BJ (cell line): ENCODE results near the gene GALNT7. TPM values are rescaled to one million over a fixed set of nuclear protein-coding genes. Genes with fewer than 3 reads are reported as not detected.

Experiments
- CTCF ChIA-PET: fragments of 350-600 bp; formaldehyde crosslinking; extraction: SDS; loops from one replicate; lab custom pipeline; 2021; ENCODE audit warnings: antibody characterized with exemption, inconsistent platforms; lab: Yijun Ruan, JAX
- POLR2A ChIA-PET: fragments of 300-600 bp; sonication (Branson Sonifier 250); formaldehyde crosslinking; extraction: SDS; loops from one replicate; lab custom pipeline; 2021; ENCODE audit warnings: antibody characterized with exemption; lab: Charles Lee
- DNase-seq: peaks from one replicate; pipeline ENCODE4 v3.0.0-alpha.2; 2011; ENCODE audit warnings: low read depth
- H3K27me3 ChIP-seq: 2 replicates; pipeline ENCODE4 v1.6.0; 2011; ENCODE audit warnings: low read length; ENCODE audit not compliant: control insufficient read depth, insufficient read depth
- H3K36me3 ChIP-seq: 2 replicates; pipeline ENCODE4 v1.5.1; 2011; ENCODE audit warnings: low read length; ENCODE audit not compliant: control insufficient read depth, insufficient read depth
- H3K4me3 ChIP-seq: 2 replicates; pipeline ENCODE4 v1.5.1; 2011; ENCODE audit warnings: low read depth, mild to moderate bottlenecking, control low read depth, low read length
- CTCF ChIP-seq: IDR thresholded peaks from 2 replicates; pipeline ENCODE4 v1.5.1; 2011; ENCODE audit warnings: low read depth, mild to moderate bottlenecking, control low read depth, inconsistent platforms, low read length, moderate library complexity; ENCODE audit not compliant: insufficient read depth
- polyA plus RNA-seq: library from polyadenylated mRNA; depleted of rRNA; stranded (reverse); fragments of >200 nt; gene quantifications from 2 replicates; pipeline ENCODE4 v1.2.3, GENCODE V29; 2011

Gene GALNT7
- polyA plus RNA-seq, 1 experiment: 6.3 TPM

- peaks cover 2% of the 10 kb centered on the region for H3K36me3 ChIP-seq
- ChIA-PET CTCF (interaction anchor here (1.2 to 1.7 kb wide), 4 partner anchors 11 to 90 kb away, joined by 3 to 7 read pairs (median 4); no protein-coding TSS in a partner anchor), POLR2A (interaction anchor here (0.5 kb wide), 1 partner anchor 25 kb away, joined by 3 read pairs; no protein-coding TSS in a partner anchor)
- no peak for TF ChIP-seq CTCF
- H3K4me3 ChIP-seq: no peak overlapping the region
- DNase-seq: no peak
- H3K27me3 ChIP-seq: no peaks in the 10 kb centered on the region
Observed at GRCh38 chr4:173330590-173330989, 162.0 kb downstream of the GALNT7 start.

- CTCF ChIA-PET: interaction anchor here (0.9 to 1.7 kb wide), 5 partner anchors 12 to 89 kb away, joined by 3 to 7 read pairs (median 3); no protein-coding TSS in a partner anchor
- Histone ChIP-seq H3K36me3 (peaks cover 2% of the 10 kb centered on the region), H3K4me3 (peak overlapping the region; percentile 100), H3K27me3 (no peaks in the 10 kb centered on the region)
- TF ChIP-seq CTCF: no peak
- DNase-seq: no peak
- POLR2A ChIA-PET: no interaction called here
Observed at GRCh38 chr4:173332021-173332487, 163.4 kb downstream of the GALNT7 start.

- H3K4me3 ChIP-seq: peak overlapping the region; percentile 100
- peaks cover 2% of the 10 kb centered on the region for H3K36me3 ChIP-seq
- CTCF ChIA-PET: interaction anchor here (1.1 to 4.5 kb wide), 3 partner anchors 15 to 86 kb away, joined by 3 to 20 read pairs (median 5); no protein-coding TSS in a partner anchor
- POLR2A ChIA-PET: interaction anchor here (3.1 kb wide), 1 partner anchor 37 kb away, joined by 19 read pairs; the partner anchor contains the start of gene SAP30
- no peaks in the 10 kb centered on the region for H3K27me3 ChIP-seq
- TF ChIP-seq CTCF: no peak
- DNase-seq: no peak
Observed at GRCh38 chr4:173332963-173333657, 164.5 kb downstream of the GALNT7 start.

GRCh38 chr4:173333658-173334084, 165.1 kb downstream of the GALNT7 start:
- Histone ChIP-seq H3K4me3 (peak overlapping the region; percentile 100), H3K27me3 (no peaks in the 10 kb centered on the region), H3K36me3 (no peaks in the 10 kb centered on the region; the same call in 1 of the 2 replicates)
- TF ChIP-seq CTCF: no peak
- DNase-seq: no peak
- ChIA-PET CTCF (interaction anchor here (1.3 to 4.5 kb wide), 5 partner anchors 16 to 84 kb away, joined by 3 to 20 read pairs (median 5); no protein-coding TSS in a partner anchor), POLR2A (interaction anchor here (1.0 to 3.1 kb wide), 3 partner anchors 37 to 92 kb away, joined by 3 to 19 read pairs (median 5); partner anchors contain the start of gene SAP30)
